Hepatocyte (in vitro differentiated cells): Measurements from ENCODE around the gene KRT222. TPM values are rescaled to one million over a fixed set of nuclear protein-coding genes. Genes with fewer than 3 reads are reported as not detected.

Experiments
- DNase-seq: peaks from one replicate; pipeline ENCODE4 v3.0.0-alpha.2; 2016; ENCODE audit warnings: low spot score
- H2AFZ ChIP-seq: fragments of 200-600 bp; sonication (generic); 2 replicates; pipeline ENCODE4 v1.6.0; 2016; ENCODE audit warnings: antibody characterized with exemption, mild to moderate bottlenecking
- H3K27ac ChIP-seq: fragments of 200-600 bp; sonication (generic); 2 replicates; pipeline ENCODE4 v1.5.1; 2016; ENCODE audit warnings: mild to moderate bottlenecking
- H3K27me3 ChIP-seq: fragments of 200-600 bp; sonication (generic); 2 replicates; pipeline ENCODE4 v1.6.1; 2016
- H3K36me3 ChIP-seq: fragments of 200-600 bp; sonication (generic); replicated peaks from 2 replicates; pipeline ENCODE4 v1.5.1; 2016; ENCODE audit warnings: low read depth; ENCODE audit not compliant: insufficient read depth
- H3K4me1 ChIP-seq: fragments of 200-600 bp; sonication (generic); 2 replicates; pipeline ENCODE4 v1.5.1; 2016; ENCODE audit warnings: mild to moderate bottlenecking, moderate library complexity; ENCODE audit not compliant: insufficient read depth
- H3K4me2 ChIP-seq: fragments of 200-600 bp; sonication (generic); 2 replicates; pipeline ENCODE4 v1.6.0; 2016
- H3K4me3 ChIP-seq: fragments of 200-600 bp; sonication (generic); 2 replicates; pipeline ENCODE4 v1.5.1; 2016; ENCODE audit warnings: mild to moderate bottlenecking
- H3K79me2 ChIP-seq: fragments of 200-600 bp; sonication (generic); 2 replicates; pipeline ENCODE4 v1.6.0; 2017; ENCODE audit warnings: mild to moderate bottlenecking
- H3K9me2 ChIP-seq: fragments of 200-600 bp; sonication (generic); replicated peaks from 2 replicates; pipeline ENCODE4 v1.6.0; 2017; ENCODE audit warnings: mild to moderate bottlenecking; ENCODE audit not compliant: insufficient read depth
- H3K9me3 ChIP-seq: fragments of 200-600 bp; sonication (generic); 2 replicates; pipeline ENCODE4 v1.5.1; 2016; ENCODE audit warnings: low read depth, mild to moderate bottlenecking
- H4K20me1 ChIP-seq: fragments of 200-600 bp; sonication (generic); 2 replicates; pipeline ENCODE4 v1.6.0; 2016; ENCODE audit warnings: mild to moderate bottlenecking; ENCODE audit not compliant: insufficient read depth, poor library complexity, severe bottlenecking
- EZH2 ChIP-seq: fragments of 200-600 bp; sonication (generic); IDR thresholded peaks from 2 replicates; pipeline ENCODE4 v1.6.1; 2016; ENCODE audit warnings: antibody characterized with exemption, mild to moderate bottlenecking, borderline replicate concordance
- EZH2phosphoT487 ChIP-seq: fragments of 200-600 bp; sonication (generic); IDR thresholded peaks from one replicate; pipeline ENCODE4 v1.6.1; 2018; ENCODE audit warnings: antibody characterized with exemption, mild to moderate bottlenecking, low read depth, moderate library complexity; ENCODE audit not compliant: unreplicated experiment, severe bottlenecking
- WGBS: methylation state at CpG from one replicate; pipeline ENCODE4 v1.1.6; 2016; ENCODE audit warnings: low lambda C conversion rate; ENCODE audit errors: missing lambda C conversion rate; 5-methylcytosine and 5-hydroxymethylcytosine counted together
- polyA plus RNA-seq: library from polyadenylated mRNA; unstranded; fragments of >200 nt; fragmentation: Nextera tagmentation; extraction: Ambion mirVana; gene quantifications from 2 replicates; pipeline ENCODE4 v1.2.1, GENCODE V29; 2016
- total RNA-seq: library from RNA; depleted of rRNA; stranded (reverse); fragments of >200 nt; gene quantifications from 2 replicates; pipeline ENCODE4 v1.2.3, GENCODE V29; 2014
- TF ChIP-seq, protein P1 (sequence below): fragments of 200-600 bp; sonication (generic); IDR thresholded peaks from 2 replicates; pipeline ENCODE4 v1.5.1; 2016; ENCODE audit warnings: antibody characterized with exemption, mild to moderate bottlenecking; ENCODE audit not compliant: poor library complexity

Gene KRT222
- total and polyA plus RNA-seq, 2 experiments from 2014 or later, result 2.1 to 2.8 TPM

- no peak overlapping the region for H3K4me2 ChIP-seq
- no peak overlapping the region for H3K4me3 ChIP-seq
- H3K4me1 ChIP-seq, result peaks cover 22% of the 10 kb centered on the region
- no peaks in the 10 kb centered on the region for H3K9me2 ChIP-seq
- no peak overlapping the region for H3K27ac ChIP-seq
- no peaks in the 10 kb centered on the region for H3K9me3 ChIP-seq
- no peaks in the 10 kb centered on the region for H3K79me2 ChIP-seq
- no peak for DNase-seq
- 67% methylated on average over 11 of the region's 11 CpGs for WGBS
- no peaks in the 10 kb centered on the region for H3K36me3 ChIP-seq
- H4K20me1 ChIP-seq, result no peaks in the 10 kb centered on the region
- no peak overlapping the region for H2AFZ ChIP-seq
- peaks cover 4% of the 10 kb centered on the region for H3K27me3 ChIP-seq
- no peak for TF ChIP-seq EZH2phosphoT487
- TF ChIP-seq, protein P1, sequence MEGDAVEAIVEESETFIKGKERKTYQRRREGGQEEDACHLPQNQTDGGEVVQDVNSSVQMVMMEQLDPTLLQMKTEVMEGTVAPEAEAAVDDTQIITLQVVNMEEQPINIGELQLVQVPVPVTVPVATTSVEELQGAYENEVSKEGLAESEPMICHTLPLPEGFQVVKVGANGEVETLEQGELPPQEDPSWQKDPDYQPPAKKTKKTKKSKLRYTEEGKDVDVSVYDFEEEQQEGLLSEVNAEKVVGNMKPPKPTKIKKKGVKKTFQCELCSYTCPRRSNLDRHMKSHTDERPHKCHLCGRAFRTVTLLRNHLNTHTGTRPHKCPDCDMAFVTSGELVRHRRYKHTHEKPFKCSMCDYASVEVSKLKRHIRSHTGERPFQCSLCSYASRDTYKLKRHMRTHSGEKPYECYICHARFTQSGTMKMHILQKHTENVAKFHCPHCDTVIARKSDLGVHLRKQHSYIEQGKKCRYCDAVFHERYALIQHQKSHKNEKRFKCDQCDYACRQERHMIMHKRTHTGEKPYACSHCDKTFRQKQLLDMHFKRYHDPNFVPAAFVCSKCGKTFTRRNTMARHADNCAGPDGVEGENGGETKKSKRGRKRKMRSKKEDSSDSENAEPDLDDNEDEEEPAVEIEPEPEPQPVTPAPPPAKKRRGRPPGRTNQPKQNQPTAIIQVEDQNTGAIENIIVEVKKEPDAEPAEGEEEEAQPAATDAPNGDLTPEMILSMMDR, result no peak
- no peak for TF ChIP-seq EZH2
Measured at GRCh38 chr17:40617678-40618240, 47.2 kb downstream of the KRT222 start.

DNA sequence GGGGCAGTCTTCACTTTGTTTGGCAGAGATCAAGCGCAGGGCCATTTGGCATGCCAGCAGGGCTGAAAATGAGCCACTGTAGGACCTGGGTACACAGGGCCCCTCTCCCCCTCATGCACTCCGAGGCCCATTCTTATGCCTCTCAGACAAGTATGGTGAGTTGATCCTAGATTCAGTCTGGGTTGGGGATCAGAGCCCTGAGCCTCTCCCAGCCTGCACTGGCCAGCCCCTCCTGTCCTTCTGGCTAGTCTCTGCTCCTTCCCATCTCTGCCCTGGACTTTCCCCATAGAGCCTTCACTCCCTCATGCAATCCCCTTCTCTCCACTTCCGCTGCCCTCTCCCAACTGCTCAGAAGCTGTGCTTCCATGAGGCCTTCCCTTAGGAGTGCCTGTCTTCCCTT is 48.4 kb downstream of the KRT222 start:
- 88% methylated on average over 3 of the region's 3 CpGs for WGBS
- H3K36me3 ChIP-seq, result no peaks in the 10 kb centered on the region
- TF ChIP-seq, protein P1, result no peak
- no peak overlapping the region for H2AFZ ChIP-seq
- H3K4me1 ChIP-seq, result peaks cover 19% of the 10 kb centered on the region
- no peak for DNase-seq
- no peak overlapping the region for H3K27ac ChIP-seq
- no peaks in the 10 kb centered on the region for H3K79me2 ChIP-seq
- no peak overlapping the region for H3K4me2 ChIP-seq
- no peaks in the 10 kb centered on the region for H3K9me3 ChIP-seq
- no peaks in the 10 kb centered on the region for H4K20me1 ChIP-seq
- H3K9me2 ChIP-seq, result no peaks in the 10 kb centered on the region
- H3K4me3 ChIP-seq, result no peak overlapping the region
- H3K27me3 ChIP-seq, result no peaks in the 10 kb centered on the region

- Histone ChIP-seq H3K4me1 (peaks cover 18% of the 10 kb centered on the region), H3K4me3 (no peak overlapping the region), H3K79me2 (no peaks in the 10 kb centered on the region), H3K36me3 (no peaks in the 10 kb centered on the region), H3K9me3 (no peaks in the 10 kb centered on the region), H4K20me1 (no peaks in the 10 kb centered on the region), H3K27me3 (no peaks in the 10 kb centered on the region), H3K27ac (no peak overlapping the region), H3K4me2 (no peak overlapping the region), H3K9me2 (no peaks in the 10 kb centered on the region), H2AFZ (no peak overlapping the region)
- DNase-seq, result no peak
- WGBS, result 76% methylated on average over 10 of the region's 10 CpGs
- TF ChIP-seq EZH2, result no peak
- no peak for TF ChIP-seq EZH2phosphoT487
- TF ChIP-seq, protein P1, result no peak
Measured at GRCh38 chr17:40615841-40616476, 49.0 kb downstream of the KRT222 start.
